ENCODE measurements around the gene TEX52.

The TEX52 gene

GRCh38 chr12:2813214-2814185 lies 43.3 kb downstream of the TEX52 start:
- no peak for TF ChIP-seq Cebpa-rat (IDR thresholded peaks at IDR 0.05)
- H3K9me3 ChIP-seq (replicated peaks in 1 of 11): no peaks in the 10 kb centered on the region
- peak overlapping the region; percentile 88 to 98 (median 91) for H3K4me2 ChIP-seq
- peaks cover 19 to 43% (median 33%) of the 10 kb centered on the region in 11 experiments for H3K36me3 ChIP-seq
- H3K4me3 ChIP-seq: peak overlapping the region; percentile 69 to 88 (median 80)
- H3K9ac ChIP-seq: peak overlapping the region; percentile 81 to 93 (median 86)
- H3K27ac ChIP-seq: peak overlapping the region; percentile 78 to 94 (median 89)
- no peaks in the 10 kb centered on the region for H3K27me3 ChIP-seq
- peaks cover 0 to 40% (median 22%) of the 10 kb centered on the region in 11 experiments; a peak in 13 of 22 replicates for H4K20me1 ChIP-seq
- peaks cover 13 to 23% (median 16%) of the 10 kb centered on the region in 10 experiments; a peak in 19 of 20 replicates for H3K4me1 ChIP-seq

GRCh38 chr12:2812290-2813213 lies 44.3 kb downstream of the TEX52 start, which contains the start of gene ITFG2:
Gene ITFG2 (plus strand): TSS chr12:2812668. CDS start chr12:2812761, 93 bp downstream.
- H3K36me3 ChIP-seq: peaks cover 10 to 35% (median 24%) of the 10 kb centered on the region in 11 experiments
- no peak for TF ChIP-seq Cebpa-rat (IDR thresholded peaks at IDR 0.05)
- H3K27me3 ChIP-seq: no peaks in the 10 kb centered on the region
- H3K9ac ChIP-seq: peak within 1 kb of the TSS; percentile 81 to 93 (median 86)
- peaks cover 13 to 23% (median 16%) of the 10 kb centered on the region in 10 experiments; a peak in 19 of 20 replicates for H3K4me1 ChIP-seq
- H3K9me3 ChIP-seq (replicated peaks in 1 of 11): no peaks in the 10 kb centered on the region
- peak within 1 kb of the TSS; percentile 88 to 98 (median 91) for H3K4me2 ChIP-seq
- H4K20me1 ChIP-seq: peaks cover 0 to 35% (median 22%) of the 10 kb centered on the region in 11 experiments; a peak in 13 of 22 replicates
- H3K27ac ChIP-seq: peak within 1 kb of the TSS; percentile 78 to 94 (median 89)
- peak within 1 kb of the TSS; percentile 69 to 88 (median 80) for H3K4me3 ChIP-seq

GRCh38 chr12:2811801-2812200 lies 45.0 kb downstream of the TEX52 start:
- Histone ChIP-seq H3K4me2 (peak overlapping the region; percentile 35 to 98 (median 73)), H3K4me3 (peak overlapping the region; percentile 69 to 88 (median 80); a peak in 15 of 20 replicates), H3K27ac (peak overlapping the region in 9 of 11 experiments; percentile 78 to 94 (median 89); a peak in 17 of 22 replicates)

GRCh38 chr12:2806700-2807099 lies 50.1 kb downstream of the TEX52 start:
- Histone ChIP-seq H3K27ac (no peak overlapping the region), H3K9me3 (replicated peaks in 1 of 11) (no peaks in the 10 kb centered on the region), H3K4me3 (no peak overlapping the region), H3K4me2 (no peak overlapping the region), H3K27me3 (no peaks in the 10 kb centered on the region), H3K36me3 (peaks cover 35 to 55% (median 47%) of the 10 kb centered on the region in 11 experiments), H3K4me1 (peaks cover 2 to 19% (median 11%) of the 10 kb centered on the region in 10 experiments), H3K9ac (no peak overlapping the region), H4K20me1 (peaks cover 0 to 42% (median 12%) of the 10 kb centered on the region in 11 experiments; a peak in 11 of 22 replicates)
- no peak for TF ChIP-seq Cebpa-rat (IDR thresholded peaks at IDR 0.05)

More at GRCh38 chr12:2811801-2812200, 45.0 kb downstream of the TEX52 start:
- Histone ChIP-seq H3K27me3 (no peaks in the 10 kb centered on the region), H4K20me1 (peaks cover 0 to 30% (median 19%) of the 10 kb centered on the region in 11 experiments; a peak in 13 of 22 replicates), H3K36me3 (peaks cover 3 to 30% (median 17%) of the 10 kb centered on the region in 11 experiments; a peak in 20 of 22 replicates), H3K4me1 (peaks cover 13 to 23% (median 16%) of the 10 kb centered on the region in 10 experiments; a peak in 19 of 20 replicates), H3K9me3 (replicated peaks in 1 of 11) (no peaks in the 10 kb centered on the region), H3K9ac (peak overlapping the region in 8 of 11 experiments; percentile 5 to 93 (median 88); a peak in 11 of 22 replicates)
- no peak for TF ChIP-seq Cebpa-rat (IDR thresholded peaks at IDR 0.05)

- Histone ChIP-seq H3K4me1 (peaks cover 0 to 16% (median 9%) of the 10 kb centered on the region in 10 experiments; a peak in 12 of 20 replicates), H3K9ac (peak overlapping the region in 3 of 11 experiments; percentile 1 to 35 (median 10); a peak in 1 of 22 replicates), H3K36me3 (peaks cover 50 to 70% (median 63%) of the 10 kb centered on the region in 11 experiments), H3K27me3 (no peaks in the 10 kb centered on the region), H3K4me3 (no peak overlapping the region), H4K20me1 (peaks cover 0 to 57% (median 28%) of the 10 kb centered on the region in 11 experiments; a peak in 13 of 22 replicates), H3K9me3 (replicated peaks in 1 of 11) (no peaks in the 10 kb centered on the region), H3K4me2 (no peak overlapping the region), H3K27ac (no peak overlapping the region)
- no peak for TF ChIP-seq Cebpa-rat (IDR thresholded peaks at IDR 0.05)
Observed at GRCh38 chr12:2805143-2805520, 51.7 kb downstream of the TEX52 start.

GRCh38 chr12:2804393-2805142 lies 52.3 kb downstream of the TEX52 start:
- peaks cover 56 to 76% (median 68%) of the 10 kb centered on the region in 11 experiments for H3K36me3 ChIP-seq
- peak overlapping the region in 3 of 11 experiments; percentile 1 to 35 (median 11); a peak in 1 of 22 replicates for H3K9ac ChIP-seq
- peaks cover 0 to 16% (median 9%) of the 10 kb centered on the region in 10 experiments; a peak in 12 of 20 replicates for H3K4me1 ChIP-seq
- no peak overlapping the region for H3K4me3 ChIP-seq
- no peak for TF ChIP-seq Cebpa-rat (IDR thresholded peaks at IDR 0.05)
- no peak overlapping the region for H3K4me2 ChIP-seq
- H3K27me3 ChIP-seq: no peaks in the 10 kb centered on the region
- no peaks in the 10 kb centered on the region for H3K9me3 ChIP-seq (replicated peaks in 1 of 11)
- peaks cover 0 to 63% (median 33%) of the 10 kb centered on the region in 11 experiments; a peak in 13 of 22 replicates for H4K20me1 ChIP-seq
- H3K27ac ChIP-seq: no peak overlapping the region

GRCh38 chr12:2803635-2804392 lies 53.0 kb downstream of the TEX52 start:
- Histone ChIP-seq H3K27ac (no peak overlapping the region), H3K9ac (peak overlapping the region in 1 of 11 experiments; percentile 12; a peak in 1 of 22 replicates), H3K27me3 (no peaks in the 10 kb centered on the region), H3K4me3 (no peak overlapping the region), H3K4me1 (peaks cover 0 to 16% (median 9%) of the 10 kb centered on the region in 10 experiments; a peak in 12 of 20 replicates), H3K36me3 (peaks cover 64 to 83% (median 76%) of the 10 kb centered on the region in 11 experiments), H3K4me2 (peak overlapping the region in 6 of 11 experiments; percentile 2 to 43 (median 27); a peak in 7 of 22 replicates), H3K9me3 (replicated peaks in 1 of 11) (no peaks in the 10 kb centered on the region), H4K20me1 (peaks cover 0 to 71% (median 38%) of the 10 kb centered on the region in 11 experiments; a peak in 15 of 22 replicates)
- no peak for TF ChIP-seq Cebpa-rat (IDR thresholded peaks at IDR 0.05)

Measured in BLaER1 treated with 17β-estradiol and CSF1 and Interleukin-3, amounts not matched to agents 10 nM and 100 nM (cell line).